Sigmoid colon (tissue), 4 donors: Measurements from ENCODE around the gene SUPT3H.

Source experiments
- EP300 ChIP-seq, 4 donors: sonication (generic); formaldehyde crosslinking; IDR thresholded peaks; one replicate each; pipeline ENCODE4 v1.6.1; 2017; ENCODE audit warnings: antibody characterized with exemption in 4 of 4
- POLR2A ChIP-seq, 2 donors: fragments of 450-650 bp; IDR thresholded peaks; one replicate each; pipeline ENCODE4 v1.6.1; 2016; ENCODE audit warnings: antibody characterized with exemption in 2 of 2, mild to moderate bottlenecking in 2 of 2, moderate library complexity in 2 of 2
- POLR2AphosphoS5 ChIP-seq, 4 donors: sonication (generic); formaldehyde crosslinking; IDR thresholded peaks; one replicate each; pipeline ENCODE4 v1.6.1; 2017; ENCODE audit warnings: antibody characterized with exemption in 4 of 4
- TF ChIP-seq, protein P1 (sequence below), 4 experiments: fragments of 450-650 bp in 3 of 4; fragments of 200-600 bp in 1 of 4; IDR thresholded peaks; one replicate each; pipeline ENCODE4 v1.5.1; 2016 to 2019; ENCODE audit warnings: antibody characterized with exemption in 4 of 4, mild to moderate bottlenecking in 3 of 4, moderate library complexity in 2 of 4

DNA sequence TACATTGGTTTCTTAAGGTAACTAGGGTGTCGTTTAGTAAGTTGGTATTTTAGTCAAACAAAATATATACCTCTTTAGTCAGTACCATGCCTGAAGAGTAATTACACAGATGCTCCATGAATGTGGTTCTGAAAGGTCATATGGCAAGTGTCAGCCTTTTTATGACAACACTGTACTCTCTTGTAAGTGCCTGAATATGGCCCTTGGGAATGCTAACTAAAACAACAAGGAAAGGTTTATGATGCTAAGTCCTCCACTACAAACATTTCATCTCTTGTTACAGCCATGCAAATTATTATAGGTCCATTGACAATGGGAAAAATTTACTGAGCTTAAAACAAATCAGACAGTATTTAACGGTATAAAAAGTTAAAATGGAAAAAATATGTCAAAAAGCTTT, 39.0 kb upstream of the SUPT3H start:
- no peak for TF ChIP-seq EP300 (IDR thresholded peaks at IDR 0.05)
- TF ChIP-seq, protein P1, sequence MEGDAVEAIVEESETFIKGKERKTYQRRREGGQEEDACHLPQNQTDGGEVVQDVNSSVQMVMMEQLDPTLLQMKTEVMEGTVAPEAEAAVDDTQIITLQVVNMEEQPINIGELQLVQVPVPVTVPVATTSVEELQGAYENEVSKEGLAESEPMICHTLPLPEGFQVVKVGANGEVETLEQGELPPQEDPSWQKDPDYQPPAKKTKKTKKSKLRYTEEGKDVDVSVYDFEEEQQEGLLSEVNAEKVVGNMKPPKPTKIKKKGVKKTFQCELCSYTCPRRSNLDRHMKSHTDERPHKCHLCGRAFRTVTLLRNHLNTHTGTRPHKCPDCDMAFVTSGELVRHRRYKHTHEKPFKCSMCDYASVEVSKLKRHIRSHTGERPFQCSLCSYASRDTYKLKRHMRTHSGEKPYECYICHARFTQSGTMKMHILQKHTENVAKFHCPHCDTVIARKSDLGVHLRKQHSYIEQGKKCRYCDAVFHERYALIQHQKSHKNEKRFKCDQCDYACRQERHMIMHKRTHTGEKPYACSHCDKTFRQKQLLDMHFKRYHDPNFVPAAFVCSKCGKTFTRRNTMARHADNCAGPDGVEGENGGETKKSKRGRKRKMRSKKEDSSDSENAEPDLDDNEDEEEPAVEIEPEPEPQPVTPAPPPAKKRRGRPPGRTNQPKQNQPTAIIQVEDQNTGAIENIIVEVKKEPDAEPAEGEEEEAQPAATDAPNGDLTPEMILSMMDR (IDR thresholded peaks at IDR 0.05), result no peak
- no peak for TF ChIP-seq POLR2AphosphoS5 (IDR thresholded peaks at IDR 0.05)
- no peak for TF ChIP-seq POLR2A (IDR thresholded peaks at IDR 0.05)
